ENCODE measurements around the gene ARHGAP25.

DNA sequence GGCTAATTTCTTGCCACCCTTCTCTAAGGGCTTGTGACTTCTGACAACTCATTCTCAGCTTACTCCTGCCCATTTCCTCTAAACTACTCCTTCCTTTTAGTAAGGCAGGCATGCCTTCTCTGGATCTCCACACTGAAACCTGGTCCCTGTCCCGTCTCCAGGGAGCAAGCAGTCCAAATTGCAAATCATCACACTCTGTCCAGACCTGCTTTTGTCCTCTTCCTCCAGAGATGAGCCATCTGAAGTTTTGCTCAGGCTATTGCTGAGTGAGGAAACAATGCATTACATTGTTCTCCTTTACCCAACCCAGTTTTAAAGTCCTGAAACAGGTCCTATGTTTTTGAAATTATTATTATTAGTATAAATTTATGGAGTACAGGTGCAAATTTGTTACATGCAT lies 57.3 kb downstream of the ARHGAP25 start:
- no peak for TF ChIP-seq POLR2A (IDR thresholded peaks at IDR 0.05; ENCODE audit: low read depth, low read length)
- no peak for TF ChIP-seq CTCF (conservative IDR thresholded peaks at IDR 0.05; ENCODE audit: low read depth, low read length)
- no peak for TF ChIP-seq BHLHE40 (IDR thresholded peaks at IDR 0.05; ENCODE audit: low read depth, low read length)
- no peak for TF ChIP-seq RCOR1 (IDR thresholded peaks at IDR 0.05; ENCODE audit: insufficient replicate concordance, low read length)
- no peak for TF ChIP-seq CEBPB (IDR thresholded peaks at IDR 0.05; ENCODE audit: low read depth, low read length)
- TF ChIP-seq, protein P1, sequence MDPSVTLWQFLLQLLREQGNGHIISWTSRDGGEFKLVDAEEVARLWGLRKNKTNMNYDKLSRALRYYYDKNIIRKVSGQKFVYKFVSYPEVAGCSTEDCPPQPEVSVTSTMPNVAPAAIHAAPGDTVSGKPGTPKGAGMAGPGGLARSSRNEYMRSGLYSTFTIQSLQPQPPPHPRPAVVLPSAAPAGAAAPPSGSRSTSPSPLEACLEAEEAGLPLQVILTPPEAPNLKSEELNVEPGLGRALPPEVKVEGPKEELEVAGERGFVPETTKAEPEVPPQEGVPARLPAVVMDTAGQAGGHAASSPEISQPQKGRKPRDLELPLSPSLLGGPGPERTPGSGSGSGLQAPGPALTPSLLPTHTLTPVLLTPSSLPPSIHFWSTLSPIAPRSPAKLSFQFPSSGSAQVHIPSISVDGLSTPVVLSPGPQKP (IDR thresholded peaks at IDR 0.05; ENCODE audit: borderline replicate concordance, low read depth, low read length), result no peak
- TF ChIP-seq RAD21 (IDR thresholded peaks at IDR 0.05; ENCODE audit: low read length), result no peak
- TF ChIP-seq MAZ (IDR thresholded peaks at IDR 0.05; ENCODE audit: borderline replicate concordance, low read depth, low read length), result no peak
- TF ChIP-seq RFX5 (IDR thresholded peaks at IDR 0.05; ENCODE audit: low read depth, low read length), result no peak
- no peak for TF ChIP-seq SMC3 (IDR thresholded peaks at IDR 0.05; ENCODE audit: low read depth, low read length)
